Endothelial cell of umbilical vein (primary cell): Measurements from ENCODE around the gene NPIPA2.
"Not testable (repeated sequence)": the region's sequence is repeated elsewhere in the genome, so short reads cannot be mapped to it uniquely, and the experiment has no call there.

Experiments used
- EZH2 ChIP-seq: IDR thresholded peaks from 2 replicates; pipeline ENCODE4 v1.6.1; 2012; ENCODE audit warnings: borderline replicate concordance, low read depth, mild to moderate bottlenecking, moderate library complexity, low read length, inconsistent platforms; ENCODE audit not compliant: severe bottlenecking
- GATA2 ChIP-seq: IDR thresholded peaks from 2 replicates; pipeline ENCODE4 v1.7.0; 2011; ENCODE audit warnings: low read depth, mild to moderate bottlenecking, moderate library complexity, mixed read lengths, low read length; ENCODE audit not compliant: insufficient read length, insufficient read depth
- JUN ChIP-seq: IDR thresholded peaks from 2 replicates; pipeline ENCODE4 v1.6.1; 2011; ENCODE audit warnings: borderline replicate concordance, low read depth; ENCODE audit not compliant: insufficient read length, insufficient read depth
- POLR2A ChIP-seq: IDR thresholded peaks from 2 replicates; pipeline ENCODE4 v1.6.1; 2012; ENCODE audit warnings: low read depth, mild to moderate bottlenecking, control low read depth, low read length
- POLR2AphosphoS5 ChIP-seq: IDR thresholded peaks from 2 replicates; pipeline ENCODE4 v1.6.1; 2012; ENCODE audit warnings: low read depth, mild to moderate bottlenecking, control low read depth, low read length, moderate library complexity; ENCODE audit not compliant: insufficient read depth
- TF ChIP-seq, protein P1 (sequence below), 2 donors: IDR thresholded peaks; 1 replicate in 1 of 2; 2 replicates in 1 of 2; pipeline ENCODE4 v1.5.1; 2011; ENCODE audit warnings: low read length in 2 of 2, mild to moderate bottlenecking in 2 of 2, moderate library complexity in 2 of 2, control low read depth in 1 of 2, inconsistent platforms in 1 of 2, low read depth in 1 of 2; ENCODE audit not compliant: insufficient read depth in 1 of 2; ENCODE audit errors: extremely low read depth in 1 of 2
- TF ChIP-seq, protein P2 (sequence below): IDR thresholded peaks from 2 replicates; pipeline ENCODE4 v1.6.1; 2011; ENCODE audit not compliant: insufficient read depth, insufficient read length

DNA sequence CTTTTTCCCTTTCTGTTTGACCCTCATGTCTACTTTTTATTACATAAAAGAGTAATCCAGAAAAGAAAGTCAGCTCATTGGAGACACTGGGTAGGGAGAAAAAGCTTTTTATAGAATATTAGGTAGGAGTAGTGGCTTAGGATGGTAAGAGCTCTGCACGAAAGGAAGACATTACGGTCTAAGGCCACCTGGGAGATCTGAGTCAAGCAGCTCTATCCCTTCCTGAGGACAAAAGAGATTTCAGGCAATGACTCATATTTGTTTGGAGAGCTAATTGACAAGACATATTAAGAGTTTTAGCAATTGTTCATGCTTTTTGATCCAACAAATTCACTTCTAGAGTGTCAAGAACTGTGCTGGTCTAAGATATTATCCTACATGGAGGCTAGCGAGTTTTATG is 71.6 kb downstream of the NPIPA2 start:
- not testable (repeated sequence) for TF ChIP-seq POLR2A, POLR2AphosphoS5, EZH2, JUN, GATA2
- TF ChIP-seq, protein P1, sequence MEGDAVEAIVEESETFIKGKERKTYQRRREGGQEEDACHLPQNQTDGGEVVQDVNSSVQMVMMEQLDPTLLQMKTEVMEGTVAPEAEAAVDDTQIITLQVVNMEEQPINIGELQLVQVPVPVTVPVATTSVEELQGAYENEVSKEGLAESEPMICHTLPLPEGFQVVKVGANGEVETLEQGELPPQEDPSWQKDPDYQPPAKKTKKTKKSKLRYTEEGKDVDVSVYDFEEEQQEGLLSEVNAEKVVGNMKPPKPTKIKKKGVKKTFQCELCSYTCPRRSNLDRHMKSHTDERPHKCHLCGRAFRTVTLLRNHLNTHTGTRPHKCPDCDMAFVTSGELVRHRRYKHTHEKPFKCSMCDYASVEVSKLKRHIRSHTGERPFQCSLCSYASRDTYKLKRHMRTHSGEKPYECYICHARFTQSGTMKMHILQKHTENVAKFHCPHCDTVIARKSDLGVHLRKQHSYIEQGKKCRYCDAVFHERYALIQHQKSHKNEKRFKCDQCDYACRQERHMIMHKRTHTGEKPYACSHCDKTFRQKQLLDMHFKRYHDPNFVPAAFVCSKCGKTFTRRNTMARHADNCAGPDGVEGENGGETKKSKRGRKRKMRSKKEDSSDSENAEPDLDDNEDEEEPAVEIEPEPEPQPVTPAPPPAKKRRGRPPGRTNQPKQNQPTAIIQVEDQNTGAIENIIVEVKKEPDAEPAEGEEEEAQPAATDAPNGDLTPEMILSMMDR (IDR thresholded peaks at IDR 0.05; ENCODE audit: extremely low read depth in 1 of 2, insufficient read depth in 1 of 2, low read depth in 1 of 2, low read length in 2 of 2): not testable (repeated sequence)
- TF ChIP-seq, protein P2, sequence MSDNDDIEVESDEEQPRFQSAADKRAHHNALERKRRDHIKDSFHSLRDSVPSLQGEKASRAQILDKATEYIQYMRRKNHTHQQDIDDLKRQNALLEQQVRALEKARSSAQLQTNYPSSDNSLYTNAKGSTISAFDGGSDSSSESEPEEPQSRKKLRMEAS: not testable (repeated sequence)
